Measurements from ENCODE around the gene PTPN23.
"Not testable (repeated sequence)": the region's sequence is repeated elsewhere in the genome, so short reads cannot be mapped to it uniquely, and the experiment has no call there.

Gene PTPN23

GRCh38 chr3:47362701-47363100 lies 18.1 kb upstream of the PTPN23 start:
- no peak overlapping the region for H3K27ac ChIP-seq
- no peak for TF ChIP-seq CTCF (conservative IDR thresholded peaks at IDR 0.05)

- peak overlapping the region; percentile 63 for H3K27ac ChIP-seq
- TF ChIP-seq CTCF (conservative IDR thresholded peaks at IDR 0.05), result no peak
These were observed 15.3 kb upstream of the PTPN23 start for GRCh38 chr3:47365213-47366153.

- no peak overlapping the region for H3K27ac ChIP-seq
- no peak for TF ChIP-seq CTCF (conservative IDR thresholded peaks at IDR 0.05)
These were observed 14.0 kb upstream of the PTPN23 start for GRCh38 chr3:47366833-47367232.

GRCh38 chr3:47367631-47368030 lies 13.2 kb upstream of the PTPN23 start:
- no peak for TF ChIP-seq CTCF (conservative IDR thresholded peaks at IDR 0.05)
- no peak overlapping the region for H3K27ac ChIP-seq

- not testable (repeated sequence) for H3K27ac ChIP-seq
These were observed 10.8 kb upstream of the PTPN23 start for GRCh38 chr3:47370020-47370419.

GRCh38 chr3:47370887-47371697 lies 9.7 kb upstream of the PTPN23 start:
- TF ChIP-seq CTCF (conservative IDR thresholded peaks at IDR 0.05), result peak; percentile 76
- H3K27ac ChIP-seq, result no peak overlapping the region

- no peak overlapping the region for H3K27ac ChIP-seq
- no peak for TF ChIP-seq CTCF (conservative IDR thresholded peaks at IDR 0.05)
These were observed 6.2 kb upstream of the PTPN23 start for GRCh38 chr3:47374587-47374986.
